GM12892 (cell line): ENCODE results near the gene SDCBP2.

Experiments used
- DNase-seq: peaks from one replicate; pipeline ENCODE4 v3.0.0; 2011; ENCODE audit not compliant: insufficient read length
- FAIRE-seq: peaks from 2 replicates; lab custom pipeline; 2011; peaks lifted over from hg19 to GRCh38; lab: Jason Lieb, UNC
- POLR2A ChIP-seq: IDR thresholded peaks from 2 replicates; pipeline ENCODE4 v1.6.1; 2011; ENCODE audit warnings: low read depth, low read length, control low read depth
- POLR2AphosphoS5 ChIP-seq: IDR thresholded peaks from 2 replicates; pipeline ENCODE4 v1.6.1; 2011; ENCODE audit warnings: low read depth, low read length, control low read depth
- TAF1 ChIP-seq: IDR thresholded peaks from 2 replicates; pipeline ENCODE4 v1.6.1; 2011; ENCODE audit warnings: low read depth, mild to moderate bottlenecking, control low read depth, low read length, borderline replicate concordance

Gene SDCBP2

GRCh38 chr20:1313236-1313964 lies 15.5 kb downstream of the SDCBP2 start:
- TF ChIP-seq TAF1 (no peak), POLR2AphosphoS5 (no peak), POLR2A (no peak)
- DNase-seq (peak; percentile 68), FAIRE-seq (peak; percentile 48)

GRCh38 chr20:1312904-1313235 lies 16.1 kb downstream of the SDCBP2 start:
- no peak for DNase-seq
- TF ChIP-seq TAF1 = no peak
- TF ChIP-seq POLR2AphosphoS5 = no peak
- no peak for TF ChIP-seq POLR2A
- FAIRE-seq = no peak

- FAIRE-seq (no peak), DNase-seq (no peak)
- no peak for TF ChIP-seq TAF1
- no peak for TF ChIP-seq POLR2AphosphoS5
- no peak for TF ChIP-seq POLR2A
These were observed 16.6 kb downstream of the SDCBP2 start for GRCh38 chr20:1312308-1312707.

GRCh38 chr20:1310506-1311190 lies 18.3 kb downstream of the SDCBP2 start:
- DNase-seq (no peak), FAIRE-seq (no peak)
- TF ChIP-seq POLR2AphosphoS5 (no peak), POLR2A (no peak), TAF1 (no peak)

GRCh38 chr20:1310071-1310470 lies 18.9 kb downstream of the SDCBP2 start:
- no peak for TF ChIP-seq TAF1
- no peak for TF ChIP-seq POLR2A
- TF ChIP-seq POLR2AphosphoS5 = no peak
- DNase-seq = no peak
- FAIRE-seq = no peak

- DNase-seq = no peak
- no peak for TF ChIP-seq POLR2AphosphoS5
- no peak for TF ChIP-seq TAF1
- no peak for TF ChIP-seq POLR2A
- no peak for FAIRE-seq
These were observed 19.5 kb downstream of the SDCBP2 start for GRCh38 chr20:1309439-1309847.

GRCh38 chr20:1308702-1309095 lies 20.2 kb downstream of the SDCBP2 start:
- FAIRE-seq (no peak), DNase-seq (no peak)
- TF ChIP-seq TAF1 = no peak
- TF ChIP-seq POLR2A = no peak
- no peak for TF ChIP-seq POLR2AphosphoS5

GRCh38 chr20:1308067-1308701 lies 20.8 kb downstream of the SDCBP2 start:
- DNase-seq (no peak), FAIRE-seq (no peak)
- no peak for TF ChIP-seq TAF1
- TF ChIP-seq POLR2AphosphoS5 = no peak
- TF ChIP-seq POLR2A = no peak

- FAIRE-seq = no peak
- no peak for TF ChIP-seq POLR2AphosphoS5
- TF ChIP-seq TAF1 = no peak
- no peak for TF ChIP-seq POLR2A
These were observed 21.4 kb downstream of the SDCBP2 start for GRCh38 chr20:1307571-1307971.

GRCh38 chr20:1307171-1307570 lies 21.8 kb downstream of the SDCBP2 start:
- TF ChIP-seq TAF1 (no peak), POLR2AphosphoS5 (no peak), POLR2A (no peak)
- no peak for FAIRE-seq
- no peak for DNase-seq

More at GRCh38 chr20:1307571-1307971, 21.4 kb downstream of the SDCBP2 start:
- no peak for DNase-seq

GRCh38 chr20:1306316-1307135 lies 22.4 kb downstream of the SDCBP2 start:
- DNase-seq (no peak), FAIRE-seq (no peak)
- TF ChIP-seq POLR2AphosphoS5 = no peak
- TF ChIP-seq TAF1 = no peak
- TF ChIP-seq POLR2A = no peak

- TF ChIP-seq POLR2A = no peak
- no peak for TF ChIP-seq TAF1
- TF ChIP-seq POLR2AphosphoS5 = no peak
- DNase-seq = no peak
- no peak for FAIRE-seq
These were observed 23.2 kb downstream of the SDCBP2 start for GRCh38 chr20:1305712-1306111.
